Stimulated activated CD4-positive, alpha-beta T cell treated with anti-CD3 and anti-CD28 coated beads, Interleukin-1b, Interleukin-23, amount 100 ng/mL, for 48 hours (primary cell): Measurements from ENCODE around the gene MCOLN3.
"Not testable (repeated sequence)": the region's sequence is repeated elsewhere in the genome, so short reads cannot be mapped to it uniquely, and the experiment has no call there.

Source experiments
- DNase-seq: peaks from one replicate; pipeline ENCODE4 v3.0.0-alpha.2; 2020

MCOLN3 gene

GRCh38 chr1:84988588-84988987 is 59.7 kb downstream of the MCOLN3 start:
- DNase-seq = no peak

- DNase-seq = not testable (repeated sequence)
Observed at GRCh38 chr1:84986561-84986960, 61.7 kb downstream of the MCOLN3 start.

GRCh38 chr1:84985365-84985764 is 62.9 kb downstream of the MCOLN3 start:
- no peak for DNase-seq

GRCh38 chr1:84982395-84982794 is 65.9 kb downstream of the MCOLN3 start:
- no peak for DNase-seq

- no peak for DNase-seq
Observed at GRCh38 chr1:84975035-84975434, 73.3 kb downstream of the MCOLN3 start.

GRCh38 chr1:84973498-84974334 is 74.6 kb downstream of the MCOLN3 start:
- DNase-seq = no peak

- DNase-seq = no peak
Observed at GRCh38 chr1:84972377-84972987, 75.8 kb downstream of the MCOLN3 start.

- no peak for DNase-seq
Observed at GRCh38 chr1:84971957-84972356, 76.3 kb downstream of the MCOLN3 start.

- peak; percentile 66 for DNase-seq
Observed at GRCh38 chr1:84969489-84970250, 78.6 kb downstream of the MCOLN3 start.

- DNase-seq = no peak
Observed at GRCh38 chr1:84968865-84969264, 79.4 kb downstream of the MCOLN3 start.

- DNase-seq = no peak
Observed at GRCh38 chr1:84968101-84968500, 80.2 kb downstream of the MCOLN3 start.
